B cell (primary cell): ENCODE measurements around the gene VILL. TPM values are rescaled to one million over a fixed set of nuclear protein-coding genes. Genes with fewer than 3 reads are reported as not detected.
A peak's percentile ranks its signal among the peaks of the same experiment; 100 is the strongest.

Experiments used
- ATAC-seq: fragments of 200-7000 bp; cut with Tn5 transposase; one replicate; pipeline ENCODE4 v1.10.0; 2021; ENCODE audit warnings: low read depth, mild to moderate bottlenecking, moderate number of reproducible peaks, moderate library complexity
- CTCF ChIA-PET: fragments of 350-600 bp; sonication (Branson Sonifier 250); formaldehyde crosslinking; loops from one replicate; lab custom pipeline; 2021; ENCODE audit warnings: antibody characterized with exemption, inconsistent platforms; lab: Charles Lee
- POLR2A ChIA-PET: fragments of 350-600 bp; sonication (Branson Sonifier 250); formaldehyde crosslinking; loops from one replicate; lab custom pipeline; 2021; ENCODE audit warnings: antibody characterized with exemption; lab: Charles Lee
- DNase-seq: peaks from one replicate; pipeline ENCODE4 v3.0.0; 2013
- H2AFZ ChIP-seq: 2 replicates; pipeline ENCODE4 v1.6.1; 2012; ENCODE audit warnings: mild to moderate bottlenecking, low read depth, low read length; ENCODE audit not compliant: insufficient read depth, poor library complexity, severe bottlenecking
- H3K27ac ChIP-seq, 2 donors: 1 replicate in 1 of 2; 2 replicates in 1 of 2; pipeline ENCODE4 v1.5.1; 2012 to 2013; ENCODE audit warnings: low read length in 2 of 2, mild to moderate bottlenecking in 2 of 2, moderate library complexity in 1 of 2
- H3K27me3 ChIP-seq, 4 experiments: fragments of 200-600 bp in 1 of 4; sonication (generic) in 1 of 4; replicated peaks in 1 of 4; 1 replicate in 2 of 4; 2 replicates in 2 of 4; pipeline versions ENCODE4 v1.6.1 to v1.7.0; 2013 to 2016; ENCODE audit warnings: low read length in 3 of 4, mild to moderate bottlenecking in 2 of 4, mixed read lengths in 1 of 4, moderate library complexity in 1 of 4; ENCODE audit not compliant: insufficient read depth in 4 of 4, control insufficient read depth in 3 of 4; ENCODE audit errors: control extremely low read depth in 1 of 4
- H3K36me3 ChIP-seq, 2 experiments: replicated peaks in 1 of 2; 1 replicate in 1 of 2; 2 replicates in 1 of 2; pipeline versions ENCODE4 v1.6.1 to v1.7.1; 2013; ENCODE audit warnings: low read length in 1 of 2; ENCODE audit not compliant: insufficient read depth in 2 of 2, control insufficient read depth in 1 of 2; ENCODE audit errors: control extremely low read depth in 1 of 2, extremely low read depth in 1 of 2
- H3K4me1 ChIP-seq, 2 donors: fragments of 200-600 bp in 1 of 2; sonication (generic) in 1 of 2; 1 replicate in 1 of 2; 2 replicates in 1 of 2; pipeline versions ENCODE4 v1.5.1 to v1.6.1; 2013 to 2017; ENCODE audit warnings: low read length in 2 of 2; ENCODE audit not compliant: control insufficient read depth in 2 of 2, insufficient read depth in 2 of 2
- H3K4me2 ChIP-seq: replicated peaks from 2 replicates; pipeline ENCODE3; 2012; ENCODE audit warnings: mild to moderate bottlenecking, low read depth, low read length; ENCODE audit not compliant: poor library complexity, severe bottlenecking
- H3K4me3 ChIP-seq, 5 experiments: fragments of 200-600 bp in 1 of 5; sonication (generic) in 1 of 5; 1 replicate in 3 of 5; 2 replicates in 2 of 5; pipeline versions ENCODE4 v1.5.1 to v1.7.0; 2011 to 2016; ENCODE audit warnings: low read length in 4 of 5, mild to moderate bottlenecking in 4 of 5, low read depth in 2 of 5, control low read depth in 1 of 5, moderate library complexity in 1 of 5; ENCODE audit not compliant: insufficient read depth in 1 of 5; ENCODE audit errors: control extremely low read depth in 1 of 5, extremely low read depth in 1 of 5
- H3K79me2 ChIP-seq: fragments of 200-600 bp; sonication (generic); one replicate; pipeline ENCODE4 v1.6.0; 2016; ENCODE audit warnings: low read length; ENCODE audit not compliant: control insufficient read depth, insufficient read depth
- H3K9ac ChIP-seq: fragments of 200-600 bp; sonication (generic); 2 replicates; pipeline ENCODE4 v1.6.1; 2017; ENCODE audit warnings: mild to moderate bottlenecking, low read length, moderate library complexity
- H3K9me3 ChIP-seq, 3 donors: one replicate each; pipeline versions ENCODE4 v1.6.1 to v1.7.1; 2013; ENCODE audit warnings: low read length in 2 of 3; ENCODE audit not compliant: control insufficient read depth in 2 of 3, insufficient read depth in 1 of 3; ENCODE audit errors: control extremely low read depth in 1 of 3
- H4K20me1 ChIP-seq: 2 replicates; pipeline ENCODE4 v1.6.0; 2012; ENCODE audit warnings: mild to moderate bottlenecking, low read length; ENCODE audit not compliant: insufficient read depth, control insufficient read depth, poor library complexity, severe bottlenecking
- H3K27ac Mint-ChIP-seq: one replicate; pipeline ENCODE4 v1.8.0; 2021; ENCODE audit warnings: mixed read lengths
- H3K27me3 Mint-ChIP-seq: one replicate; pipeline ENCODE4 v1.8.0; 2021; ENCODE audit warnings: mixed read lengths
- H3K4me1 Mint-ChIP-seq: one replicate; pipeline ENCODE4 v1.8.0; 2021; ENCODE audit warnings: mixed read lengths
- H3K4me3 Mint-ChIP-seq: one replicate; pipeline ENCODE4 v1.8.0; 2021; ENCODE audit warnings: mixed read lengths
- H3K9me3 Mint-ChIP-seq: one replicate; pipeline ENCODE4 v1.8.0; 2022; ENCODE audit warnings: mixed read lengths; ENCODE audit not compliant: insufficient read depth
- EZH2 ChIP-seq: IDR thresholded peaks from 2 replicates; pipeline ENCODE4 v1.6.1; 2012; ENCODE audit warnings: borderline replicate concordance, low read depth, mild to moderate bottlenecking, moderate library complexity, low read length; ENCODE audit not compliant: insufficient read depth, poor library complexity, severe bottlenecking
- WGBS: methylation state at CpG from one replicate; pipeline ENCODE4 v1.1.5; 2013; ENCODE audit warnings: missing lambda C conversion rate; ENCODE audit not compliant: insufficient coverage; 5-methylcytosine and 5-hydroxymethylcytosine counted together
- intact Hi-C: fragments of 100-400 bp; cut with micrococcal nuclease; formaldehyde crosslinking; loops from one replicate; pipeline ENCODE4 v1.10.0; 2022
- polyA plus RNA-seq: library from polyadenylated mRNA; depleted of rRNA; stranded (reverse); fragments of >200 nt; gene quantifications from 2 replicates; pipeline ENCODE4 v1.2.3, GENCODE V29; 2012
- total RNA-seq, 2 donors: library from RNA; stranded (reverse); fragments of 120-200 nt in 1 of 2; gene quantifications; 1 replicate in 1 of 2; 2 replicates in 1 of 2; pipeline versions ENCODE4 v1.2.3 to v1.2.4, GENCODE V29; 2013 to 2022
- TF ChIP-seq, protein P1 (sequence below): fragments of 200-600 bp; IDR thresholded peaks from one replicate; pipeline ENCODE4 v1.8.0; 2022; ENCODE audit warnings: antibody characterized with exemption, mild to moderate bottlenecking

Gene VILL
- total and polyA plus RNA-seq, 2 donors (not counting 1 experiment from before 2014, with no cell fraction given): 35.2 to 46.4 TPM

- H3K4me1 ChIP-seq: no peaks in the 10 kb centered on the region
- intact Hi-C loops: no loop called here
- POLR2A ChIA-PET: no interaction called here
- no peak for DNase-seq
- no peak overlapping the region for H3K4me2 ChIP-seq
- Mint-ChIP-seq H3K27ac (no peak overlapping the region), H3K9me3 (peaks cover 1% of the 10 kb centered on the region), H3K4me3 (peak overlapping the region; percentile 34), H3K4me1 (no peaks in the 10 kb centered on the region), H3K27me3 (no peaks in the 10 kb centered on the region)
- H3K4me3 ChIP-seq: no peak overlapping the region
- no peak overlapping the region for H3K27ac ChIP-seq
- peaks cover 0 to 11% of the 10 kb centered on the region in 2 experiments for H3K36me3 ChIP-seq
- no peak for TF ChIP-seq EZH2
- TF ChIP-seq, protein P1, sequence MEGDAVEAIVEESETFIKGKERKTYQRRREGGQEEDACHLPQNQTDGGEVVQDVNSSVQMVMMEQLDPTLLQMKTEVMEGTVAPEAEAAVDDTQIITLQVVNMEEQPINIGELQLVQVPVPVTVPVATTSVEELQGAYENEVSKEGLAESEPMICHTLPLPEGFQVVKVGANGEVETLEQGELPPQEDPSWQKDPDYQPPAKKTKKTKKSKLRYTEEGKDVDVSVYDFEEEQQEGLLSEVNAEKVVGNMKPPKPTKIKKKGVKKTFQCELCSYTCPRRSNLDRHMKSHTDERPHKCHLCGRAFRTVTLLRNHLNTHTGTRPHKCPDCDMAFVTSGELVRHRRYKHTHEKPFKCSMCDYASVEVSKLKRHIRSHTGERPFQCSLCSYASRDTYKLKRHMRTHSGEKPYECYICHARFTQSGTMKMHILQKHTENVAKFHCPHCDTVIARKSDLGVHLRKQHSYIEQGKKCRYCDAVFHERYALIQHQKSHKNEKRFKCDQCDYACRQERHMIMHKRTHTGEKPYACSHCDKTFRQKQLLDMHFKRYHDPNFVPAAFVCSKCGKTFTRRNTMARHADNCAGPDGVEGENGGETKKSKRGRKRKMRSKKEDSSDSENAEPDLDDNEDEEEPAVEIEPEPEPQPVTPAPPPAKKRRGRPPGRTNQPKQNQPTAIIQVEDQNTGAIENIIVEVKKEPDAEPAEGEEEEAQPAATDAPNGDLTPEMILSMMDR: no peak
- no peak overlapping the region for H2AFZ ChIP-seq
- no peak overlapping the region for H3K9ac ChIP-seq
- CTCF ChIA-PET: no interaction called here
- 93% methylated on average over 23 of the region's 27 CpGs for WGBS
- H3K79me2 ChIP-seq: no peaks in the 10 kb centered on the region
- H3K27me3 ChIP-seq: no peaks in the 10 kb centered on the region
- no peak for ATAC-seq
- H4K20me1 ChIP-seq: no peaks in the 10 kb centered on the region
- no peaks in the 10 kb centered on the region for H3K9me3 ChIP-seq
Observed at GRCh38 chr3:38009807-38010591, 19.4 kb downstream of the VILL start.

DNA sequence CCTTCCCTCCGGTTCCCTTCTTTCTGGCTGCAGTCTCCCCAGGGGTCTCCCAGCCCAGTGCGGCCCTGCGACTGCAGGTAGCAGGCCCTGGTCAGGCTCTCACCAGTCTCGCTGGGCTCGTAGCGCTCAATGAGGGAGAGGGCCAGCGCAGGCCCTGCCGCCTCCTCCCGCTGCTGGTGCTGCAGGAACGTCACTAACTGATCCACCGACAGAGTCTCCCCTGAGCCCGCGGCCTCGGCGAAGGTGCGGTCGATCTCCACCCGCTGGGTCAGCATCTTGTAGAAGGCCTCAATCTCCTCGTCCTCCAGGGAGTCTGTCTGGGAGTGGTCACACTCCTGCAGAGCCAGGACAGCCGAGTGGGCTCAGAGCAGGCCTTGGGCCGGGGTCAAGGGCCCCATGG, 20.5 kb downstream of the VILL start:
- intact Hi-C loops: no loop called here
- no peak overlapping the region for H3K4me3 Mint-ChIP-seq
- H3K4me1 ChIP-seq: no peaks in the 10 kb centered on the region
- no peak for ATAC-seq
- H3K36me3 ChIP-seq: peaks cover 0 to 9% of the 10 kb centered on the region in 2 experiments
- peaks cover 3% of the 10 kb centered on the region for H3K9me3 Mint-ChIP-seq
- TF ChIP-seq, protein P1: no peak
- TF ChIP-seq EZH2: no peak
- DNase-seq: no peak
- ChIA-PET CTCF (interaction anchor here (1.0 kb wide), 1 partner anchor 7 kb away, joined by 3 read pairs; no protein-coding TSS in a partner anchor), POLR2A (no interaction called here)
- 97% methylated on average over 21 of the region's 21 CpGs for WGBS
- no peaks in the 10 kb centered on the region for H3K79me2 ChIP-seq
- no peak overlapping the region for H2AFZ ChIP-seq
- H3K27ac ChIP-seq: no peak overlapping the region
- H3K27me3 Mint-ChIP-seq: no peaks in the 10 kb centered on the region
- no peaks in the 10 kb centered on the region for H4K20me1 ChIP-seq
- no peak overlapping the region for H3K4me3 ChIP-seq
- no peak overlapping the region for H3K27ac Mint-ChIP-seq
- H3K27me3 ChIP-seq: no peaks in the 10 kb centered on the region
- H3K4me1 Mint-ChIP-seq: no peaks in the 10 kb centered on the region
- H3K9ac ChIP-seq: no peak overlapping the region
- H3K9me3 ChIP-seq: peaks cover 0 to 7% (median 0%) of the 10 kb centered on the region in 3 donors
- no peak overlapping the region for H3K4me2 ChIP-seq
